Erythroblast (primary cell): ENCODE data around the gene SLC31A1.

Experiments used
- GATA1 ChIP-seq: IDR thresholded peaks from 2 replicates; pipeline ENCODE4 v1.6.1; 2011; ENCODE audit warnings: low read depth, mild to moderate bottlenecking, control low read depth, low read length, moderate library complexity
- POLR2A ChIP-seq: IDR thresholded peaks from 2 replicates; pipeline ENCODE4 v1.6.1; 2011; ENCODE audit warnings: mild to moderate bottlenecking, low read length

DNA sequence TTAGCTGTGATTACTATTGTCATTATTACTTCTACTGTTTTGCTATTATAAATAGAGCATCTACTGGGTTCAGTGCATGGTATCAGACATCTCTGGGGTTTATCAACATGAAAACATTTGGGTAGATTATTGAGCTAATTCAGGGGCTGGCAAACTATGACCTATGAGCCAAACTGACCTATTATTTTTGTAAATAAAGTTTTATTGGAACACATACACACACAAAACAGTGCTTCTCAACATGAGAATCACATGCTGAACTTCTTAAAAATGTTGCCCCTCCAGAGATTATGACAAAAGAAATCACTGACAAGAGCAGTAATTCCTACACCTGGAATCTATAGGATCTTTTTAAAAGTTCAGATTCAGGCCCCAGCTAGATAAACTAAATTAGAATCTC, 40.2 kb upstream of the SLC31A1 start:
- TF ChIP-seq POLR2A, result no peak
- TF ChIP-seq GATA1, result no peak
